K562 (cell line): Measurements from ENCODE around the gene UGT1A5. TPM values are rescaled to one million over a fixed set of nuclear protein-coding genes. Genes with fewer than 3 reads are reported as not detected.

Experiments
- ATAC-seq: fragments of 200-7000 bp; cut with Tn5 transposase; 3 replicates; pipeline ENCODE4 v1.9.1; 2020; ENCODE audit warnings: moderate library complexity
- BruUV-seq: library from RNA; stranded (reverse); fragments of 400-500 nt; replicated peaks from 2 replicates; lab custom pipeline; 2021; lab: Mats Ljungman, UMichigan
- CTCF ChIA-PET: fragments of 300-600 bp; formaldehyde crosslinking; extraction: SDS; loops from one replicate; lab custom pipeline; 2021; ENCODE audit warnings: low intra/inter-chr PET ratio; lab: Yijun Ruan, JAX
- POLR2A ChIA-PET: fragments of 300-600, 350-650 bp; sonication (Branson Sonifier 250); formaldehyde crosslinking; extraction: SDS; loops from one replicate; lab custom pipeline; 2021; ENCODE audit warnings: antibody characterized with exemption, inconsistent platforms; lab: Yijun Ruan, JAX
- DNase-seq, 4 experiments: peaks; one replicate each; pipeline versions ENCODE4 v3.0.0 to v3.0.0-alpha.2; 2011 to 2018; ENCODE audit warnings: low spot score in 3 of 4, mixed read lengths in 3 of 4; ENCODE audit errors: extremely low read depth in 1 of 4
- FAIRE-seq: peaks from 2 replicates; lab custom pipeline; 2011; peaks lifted over from hg19 to GRCh38; lab: Jason Lieb, UNC
- H2AFZ ChIP-seq: 2 replicates; pipeline ENCODE4 v1.6.0; 2011; ENCODE audit warnings: low read depth, low read length, control low read depth, inconsistent platforms
- H3K27ac ChIP-seq: fragments of 200-600 bp; 3 replicates; pipeline ENCODE4 v1.8.0; 2011; ENCODE audit warnings: low read depth, mild to moderate bottlenecking, control low read depth, inconsistent platforms, low read length, moderate library complexity, mixed read lengths; ENCODE audit errors: extremely low read depth
- H3K27me3 ChIP-seq, 2 experiments: fragments of 300-600 bp in 1 of 2; 2 replicates in 1 of 2; 3 replicates in 1 of 2; pipeline versions ENCODE4 v1.6.0 to v1.8.0; 2011; ENCODE audit warnings: inconsistent platforms in 2 of 2, low read length in 2 of 2, mild to moderate bottlenecking in 1 of 2, mixed read lengths in 1 of 2, moderate library complexity in 1 of 2; ENCODE audit not compliant: control insufficient read depth in 2 of 2, insufficient read depth in 2 of 2
- H3K36me3 ChIP-seq: fragments of 300-600 bp; 3 replicates; pipeline ENCODE4 v1.8.0; 2011; ENCODE audit warnings: mild to moderate bottlenecking, low read length, inconsistent platforms; ENCODE audit not compliant: control insufficient read depth, insufficient read depth
- H3K4me1 ChIP-seq, 2 experiments: fragments of 200-600 bp in 1 of 2; replicated peaks in 1 of 2; 2 replicates in 1 of 2; 3 replicates in 1 of 2; pipeline versions ENCODE4 v1.5.1 to v1.8.0; 2011; ENCODE audit warnings: inconsistent platforms in 2 of 2, low read length in 2 of 2, mild to moderate bottlenecking in 1 of 2, mixed read lengths in 1 of 2, moderate library complexity in 1 of 2; ENCODE audit not compliant: control insufficient read depth in 2 of 2, insufficient read depth in 2 of 2
- H3K4me2 ChIP-seq: 2 replicates; pipeline ENCODE4 v1.6.1; 2011; ENCODE audit warnings: low read length, control low read depth, inconsistent platforms, mixed read lengths; ENCODE audit not compliant: insufficient read depth
- H3K4me3 ChIP-seq: fragments of 200-600 bp; sonication (generic), shearing (Covaris generic); 2 replicates; pipeline ENCODE4 v1.5.1; 2016; ENCODE audit warnings: control low read depth, inconsistent platforms
- H3K79me2 ChIP-seq: fragments of 200-600 bp; 3 replicates; pipeline ENCODE4 v1.8.0; 2011; ENCODE audit warnings: low read length, inconsistent platforms; ENCODE audit not compliant: control insufficient read depth, insufficient read depth
- H3K9ac ChIP-seq, 2 experiments: 2 replicates each; pipeline versions ENCODE4 v1.6.0 to v1.6.1; 2011; ENCODE audit warnings: low read depth in 2 of 2, low read length in 2 of 2, control low read depth in 1 of 2, inconsistent platforms in 1 of 2, mild to moderate bottlenecking in 1 of 2, mixed read lengths in 1 of 2; ENCODE audit not compliant: insufficient read depth in 1 of 2
- H3K9me1 ChIP-seq: one replicate; pipeline ENCODE4 v1.6.0; 2011; ENCODE audit warnings: inconsistent platforms, mild to moderate bottlenecking, low read length, moderate library complexity; ENCODE audit not compliant: control insufficient read depth, insufficient read depth
- H3K9me3 ChIP-seq: replicated peaks from 2 replicates; pipeline ENCODE4 v1.5.1; 2011; ENCODE audit warnings: low read depth, low read length, inconsistent platforms; ENCODE audit not compliant: control insufficient read depth, insufficient read depth
- H4K20me1 ChIP-seq: replicated peaks from 2 replicates; pipeline ENCODE4 v1.6.1; 2011; ENCODE audit warnings: low read length, inconsistent platforms, mixed read lengths; ENCODE audit not compliant: control insufficient read depth, insufficient read depth
- ATF3 ChIP-seq, 2 experiments: fragments of 450-650 bp in 1 of 2; sonication (generic) in 1 of 2; formaldehyde crosslinking in 1 of 2; IDR thresholded peaks in 1 of 2; conservative IDR thresholded peaks in 1 of 2; 2 replicates each; pipeline versions ENCODE4 v1.6.1 to v1.8.1; 2016 to 2023; ENCODE audit warnings: mild to moderate bottlenecking in 2 of 2, moderate library complexity in 2 of 2, inconsistent platforms in 1 of 2, missing genetic modification reagents in 1 of 2
- ESRRB ChIP-seq: fragments of 250-450 bp; sonication (Bioruptor Pico); IDR thresholded peaks from 2 replicates; pipeline ENCODE4 v1.5.0; 2020; ENCODE audit warnings: mild to moderate bottlenecking, moderate library complexity, borderline replicate concordance
- HDAC1 ChIP-seq, 2 experiments: fragments of 450-650 bp; IDR thresholded peaks; 2 replicates each; pipeline ENCODE4 v1.6.1; 2016 to 2017; ENCODE audit warnings: inconsistent platforms in 1 of 2, mild to moderate bottlenecking in 1 of 2, moderate library complexity in 1 of 2
- HMGXB4 ChIP-seq: sonication (generic); formaldehyde crosslinking; IDR thresholded peaks from 2 replicates; pipeline ENCODE4 v1.8.1; 2023; ENCODE audit warnings: mild to moderate bottlenecking, missing genetic modification reagents
- MAFF ChIP-seq: IDR thresholded peaks from 2 replicates; pipeline ENCODE4 v1.6.1; 2012; ENCODE audit warnings: low read length, improper control_type of control experiment
- MITF ChIP-seq: IDR thresholded peaks from 2 replicates; pipeline ENCODE4 v1.6.1; 2014; ENCODE audit warnings: antibody characterized with exemption
- RBM15 ChIP-seq: fragments of 200-400 bp; formaldehyde crosslinking; IDR thresholded peaks from 2 replicates; pipeline ENCODE4 v1.6.1; 2018; ENCODE audit warnings: mild to moderate bottlenecking, low read length, moderate library complexity; ENCODE audit not compliant: insufficient read depth
- SREBF1 ChIP-seq: fragments of 150-350 bp; IDR thresholded peaks from 2 replicates; pipeline ENCODE4 v1.6.1; 2014; ENCODE audit warnings: antibody characterized with exemption, low read depth, low read length, borderline replicate concordance
- TRIM28 ChIP-seq: fragments of 450-650 bp; IDR thresholded peaks from 2 replicates; pipeline ENCODE4 v1.6.1; 2017
- XRCC5 ChIP-seq: fragments of 200-400 bp; formaldehyde crosslinking; IDR thresholded peaks from 2 replicates; pipeline ENCODE4 v1.6.1; 2017; ENCODE audit warnings: low read depth, mild to moderate bottlenecking, low read length
- ZBTB26 ChIP-seq: fragments of 450-650 bp; formaldehyde crosslinking; IDR thresholded peaks from 2 replicates; pipeline ENCODE4 v1.4.0; 2022; ENCODE audit warnings: missing genetic modification characterization
- ZNF449 ChIP-seq: fragments of 250-450 bp; sonication (Bioruptor Pico); IDR thresholded peaks from 2 replicates; pipeline ENCODE4 v1.8.0; 2022; ENCODE audit warnings: moderate library complexity, mild to moderate bottlenecking, inconsistent platforms
- WGBS: fragments of 100-300 bp; shearing (Covaris generic); methylation state at CpG from one replicate; pipeline ENCODE4 v1.1.6; 2016; ENCODE audit warnings: low coverage, mixed read lengths; ENCODE audit not compliant: insufficient coverage; ENCODE audit errors: missing lambda C conversion rate; 5-methylcytosine and 5-hydroxymethylcytosine counted together
- in situ Hi-C: fragments of 300-500 bp; cut with MboI; formaldehyde crosslinking; loops from 4 replicates; pipeline ENCODE4 v1.15.0; 2018; ENCODE audit warnings: inconsistent platforms, mixed read lengths
- intact Hi-C: fragments of 100-400 bp; cut with micrococcal nuclease; formaldehyde crosslinking; loops from 2 replicates; pipeline ENCODE4 v1.14.2; 2022
- polyA plus RNA-seq, 8 experiments: library from polyadenylated mRNA; depleted of rRNA in 4 of 8; stranded (reverse) in 5 of 8; unstranded in 3 of 8; fragments of >200 nt; fragmentation: Nextera tagmentation in 2 of 8; fragmentation: Illumina TruSeq in 1 of 8; extraction: Ambion mirVana in 2 of 8; extraction: Trizol in 1 of 8; gene quantifications; 2 replicates each; pipeline versions ENCODE4 v1.2.1 to v1.2.3, GENCODE V29; 2011 to 2014; ENCODE audit warnings: inconsistent platforms in 1 of 8, missing spikeins in 1 of 8
- total RNA-seq, 7 experiments: library from RNA; depleted of rRNA in 6 of 7; stranded (reverse); fragments of >200 nt in 6 of 7; fragmentation: Illumina TruSeq in 2 of 7; extraction: Trizol in 2 of 7; gene quantifications; 2 replicates each; pipeline versions ENCODE4 v1.2.1 to v1.2.3, GENCODE V29; 2011 to 2021; ENCODE audit warnings: low replicate concordance in 1 of 7

UGT1A5 gene
- total and polyA plus RNA-seq, 9 of the 15 experiments (the other 6 are each of a cell fraction or from before 2014, with no cell fraction given), result not detected

- CTCF ChIA-PET, result no interaction called here
- Histone ChIP-seq H3K4me1 (no peaks in the 10 kb centered on the region; a peak in 1 of 5 replicates), H3K79me2 (no peaks in the 10 kb centered on the region), H2AFZ (no peak overlapping the region), H3K36me3 (no peaks in the 10 kb centered on the region), H4K20me1 (no peaks in the 10 kb centered on the region; the same call in 1 of the 2 replicates), H3K9me3 (no peaks in the 10 kb centered on the region), H3K27ac (no peak overlapping the region), H3K9ac (no peak overlapping the region), H3K27me3 (peaks cover 2 to 62% of the 10 kb centered on the region in 2 experiments; a peak in 4 of 5 replicates), H3K4me2 (no peak overlapping the region), H3K4me3 (no peak overlapping the region), H3K9me1 (no peaks in the 10 kb centered on the region)
- in situ Hi-C loops, result no loop called here
- ATAC-seq (no peak), DNase-seq (no peak), FAIRE-seq (no peak)
- WGBS, result 1% methylated on average over 9 of the region's 17 CpGs
- no TSS peak for BruUV-seq
- intact Hi-C loops, result no loop called here
- POLR2A ChIA-PET, result no interaction called here
- TF ChIP-seq ESRRB (no peak), ZBTB26 (no peak), SREBF1 (no peak), MITF (no peak), HDAC1 (IDR thresholded peaks at IDR 0.05) (no peak), HMGXB4 (CRISPR knock-in tag) (no peak), MAFF (no peak), XRCC5 (no peak), ZNF449 (no peak), ATF3 (IDR thresholded peaks at IDR 0.05) (no peak), ATF3 (CRISPR knock-in tag; conservative IDR thresholded peaks at IDR 0.05) (no peak), RBM15 (no peak), TRIM28 (no peak)
Measured at GRCh38 chr2:233818639-233819621, 106.2 kb downstream of the UGT1A5 start.
